B cell (primary cell): Measurements from ENCODE around the gene EGFL7.

Experiments used
- CTCF ChIP-seq: fragments of 200-600 bp; IDR thresholded peaks from one replicate; pipeline ENCODE4 v1.8.0; 2022; ENCODE audit warnings: antibody characterized with exemption, mild to moderate bottlenecking
- EZH2 ChIP-seq: IDR thresholded peaks from 2 replicates; pipeline ENCODE4 v1.6.1; 2012; ENCODE audit warnings: borderline replicate concordance, low read depth, mild to moderate bottlenecking, moderate library complexity, low read length; ENCODE audit not compliant: insufficient read depth, poor library complexity, severe bottlenecking

GRCh38 chr9:136657974-136658848 lies 4.5 kb upstream of the EGFL7 start:
- TF ChIP-seq CTCF (no peak), EZH2 (no peak)
